ENCODE data around the gene NAP1L1. TPM values are rescaled to one million over a fixed set of nuclear protein-coding genes. Genes with fewer than 3 reads are reported as not detected.

The NAP1L1 gene
- total and polyA plus RNA-seq, 8 donors: 69.4 to 188 (median 110) TPM

GRCh38 chr12:76037130-76038103, 47.1 kb downstream of the NAP1L1 start:
- Histone ChIP-seq H3K4me1 (peaks cover 0 to 9% (median 0%) of the 10 kb centered on the region in 3 donors), H3K27me3 (no peaks in the 10 kb centered on the region), H3K36me3 (no peaks in the 10 kb centered on the region), H3K4me3 (no peak overlapping the region), H3K27ac (no peak overlapping the region), H3K9me3 (no peaks in the 10 kb centered on the region)
- DNase-seq (peak in 1 of 6 donors; percentile 36), FAIRE-seq (peak; percentile 81), ATAC-seq (peak; percentile 71 to 83 (median 80))
- intact Hi-C loops (cut with DNase I): loop anchor here in 2 of 3 donors (10.0 kb wide), 2 partner anchors 503 to 513 kb away; no protein-coding TSS in a partner anchor
- WGBS, 2 donors: 30 to 34% methylated on average over 13 of the region's 13 CpGs
- peak; percentile 53 to 71 (median 67) for TF ChIP-seq CTCF (IDR thresholded peaks at IDR 0.05)

GRCh38 chr12:76035045-76035444, 49.4 kb downstream of the NAP1L1 start:
- Histone ChIP-seq H3K4me1 (peaks cover 0 to 9% (median 0%) of the 10 kb centered on the region in 3 donors), H3K27ac (no peak overlapping the region), H3K4me3 (no peak overlapping the region), H3K9me3 (no peaks in the 10 kb centered on the region), H3K27me3 (no peaks in the 10 kb centered on the region), H3K36me3 (no peaks in the 10 kb centered on the region)
- TF ChIP-seq CTCF (IDR thresholded peaks at IDR 0.05): no peak
- DNase-seq: no peak
- no peak for ATAC-seq
- intact Hi-C loops (cut with DNase I): loop anchor here in 2 of 3 donors (10.0 kb wide), 2 partner anchors 500 to 510 kb away; no protein-coding TSS in a partner anchor
- 75 to 76% methylated on average over 3 of the region's 3 CpGs for WGBS, 2 donors
- FAIRE-seq: no peak

GRCh38 chr12:76033081-76034011, 51.1 kb downstream of the NAP1L1 start:
- WGBS, 2 donors: 39 to 47% methylated on average over 5 of the region's 5 CpGs
- no peaks in the 10 kb centered on the region for H3K36me3 ChIP-seq
- H3K27ac ChIP-seq: peak overlapping the region; percentile 88 to 98 (median 96)
- ATAC-seq (no peak), DNase-seq (no peak), FAIRE-seq (no peak)
- peaks cover 0 to 16% (median 3%) of the 10 kb centered on the region in 3 donors for H3K4me1 ChIP-seq
- intact Hi-C loops (cut with DNase I): loop anchor here in 2 of 3 donors (10.0 kb wide), 2 partner anchors 499 to 509 kb away; no protein-coding TSS in a partner anchor
- TF ChIP-seq CTCF (IDR thresholded peaks at IDR 0.05): no peak
- no peaks in the 10 kb centered on the region for H3K9me3 ChIP-seq
- peak overlapping the region in 3 of 4 donors; percentile 68 to 74 (median 71) for H3K4me3 ChIP-seq
- no peaks in the 10 kb centered on the region for H3K27me3 ChIP-seq

GRCh38 chr12:76032043-76032981, 52.2 kb downstream of the NAP1L1 start:
- intact Hi-C loops (cut with DNase I): loop anchor here in 2 of 3 donors (10.0 kb wide), 2 partner anchors 498 to 508 kb away; no protein-coding TSS in a partner anchor
- FAIRE-seq: no peak

More at GRCh38 chr12:76032043-76032981, 52.2 kb downstream of the NAP1L1 start:
- peak overlapping the region; percentile 88 to 98 (median 96) for H3K27ac ChIP-seq
- no peak for TF ChIP-seq CTCF (IDR thresholded peaks at IDR 0.05)
- peak in 4 of 6 donors; percentile 24 to 63 (median 58) for DNase-seq
- ATAC-seq: peak; percentile 34 to 51 (median 40)
- H3K27me3 ChIP-seq: no peaks in the 10 kb centered on the region
- H3K4me1 ChIP-seq: peaks cover 0 to 17% (median 3%) of the 10 kb centered on the region in 3 donors
- WGBS, 2 donors: 4 to 6% methylated on average over 58 of the region's 58 CpGs
- peak overlapping the region; percentile 68 to 83 (median 72) for H3K4me3 ChIP-seq
- no peaks in the 10 kb centered on the region for H3K9me3 ChIP-seq
- no peaks in the 10 kb centered on the region for H3K36me3 ChIP-seq

Measured in pancreas (tissue), 10 donors.